HEK293T (cell line): ENCODE data around the gene OMG.

Source experiments
- BHLHE40 ChIP-seq: fragments of 450-650 bp; IDR thresholded peaks from 2 replicates; pipeline ENCODE4 v1.6.1; 2016; ENCODE audit warnings: mild to moderate bottlenecking, moderate library complexity, borderline replicate concordance
- ELF4 ChIP-seq: fragments of 450-650 bp; IDR thresholded peaks from 2 replicates; pipeline ENCODE4 v1.6.1; 2017; ENCODE audit warnings: antibody characterized with exemption
- FOXA1 ChIP-seq: fragments of 450-650 bp; IDR thresholded peaks from 2 replicates; pipeline ENCODE4 v1.6.1; 2016; ENCODE audit warnings: mild to moderate bottlenecking
- FOXK2 ChIP-seq: fragments of 450-650 bp; IDR thresholded peaks from 2 replicates; pipeline ENCODE4 v1.6.1; 2016; ENCODE audit warnings: mild to moderate bottlenecking
- FOXM1 ChIP-seq: fragments of 450-650 bp; IDR thresholded peaks from 2 replicates; pipeline ENCODE4 v1.6.1; 2017; ENCODE audit warnings: mild to moderate bottlenecking, borderline replicate concordance
- HDGF ChIP-seq: fragments of 450-650 bp; IDR thresholded peaks from 2 replicates; pipeline ENCODE4 v1.6.1; 2017; ENCODE audit warnings: antibody characterized with exemption, borderline replicate concordance
- L3MBTL2 ChIP-seq: fragments of 450-650 bp; conservative IDR thresholded peaks from 2 replicates; pipeline ENCODE4 v1.6.1; 2016; ENCODE audit warnings: mild to moderate bottlenecking
- LEF1 ChIP-seq: fragments of 450-650 bp; IDR thresholded peaks from 2 replicates; pipeline ENCODE4 v1.6.1; 2017; ENCODE audit warnings: mild to moderate bottlenecking, borderline replicate concordance
- PKNOX1 ChIP-seq: fragments of 450-650 bp; IDR thresholded peaks from 2 replicates; pipeline ENCODE4 v1.6.1; 2016
- SP1 ChIP-seq: fragments of 450-650 bp; IDR thresholded peaks from 2 replicates; pipeline ENCODE4 v1.6.1; 2017
- SUZ12 ChIP-seq: fragments of 450-650 bp; IDR thresholded peaks from 2 replicates; pipeline ENCODE4 v1.6.1; 2016; ENCODE audit warnings: mild to moderate bottlenecking
- TARDBP ChIP-seq: fragments of 450-650 bp; IDR thresholded peaks from 2 replicates; pipeline ENCODE4 v1.6.1; 2016
- ZNF384 ChIP-seq: fragments of 450-650 bp; IDR thresholded peaks from 2 replicates; pipeline ENCODE4 v1.6.1; 2016

- no peak for TF ChIP-seq HDGF
- no peak for TF ChIP-seq PKNOX1
- no peak for TF ChIP-seq L3MBTL2
- TF ChIP-seq FOXK2, result no peak
- TF ChIP-seq ELF4, result no peak
- no peak for TF ChIP-seq TARDBP
- TF ChIP-seq ZNF384, result no peak
- TF ChIP-seq SP1, result no peak
- TF ChIP-seq SUZ12, result no peak
- no peak for TF ChIP-seq FOXM1
- TF ChIP-seq LEF1, result no peak
- TF ChIP-seq FOXA1, result no peak
- no peak for TF ChIP-seq BHLHE40
Observed at GRCh38 chr17:31272803-31273202, 24.2 kb downstream of the OMG start.
